ENCODE data around the gene FGF12. TPM values are rescaled to one million over a fixed set of nuclear protein-coding genes. Genes with fewer than 3 reads are reported as not detected.
"Not testable (repeated sequence)": the region's sequence is repeated elsewhere in the genome, so short reads cannot be mapped to it uniquely, and the experiment has no call there.

The FGF12 gene
- total RNA-seq, 3 donors from 2014 or later: 0.18 TPM; not detected in 2

- peaks cover 9% of the 10 kb centered on the region for H3K9me3 Mint-ChIP-seq
- no peaks in the 10 kb centered on the region for H3K27me3 Mint-ChIP-seq (ENCODE audit: low read depth)
- no peaks in the 10 kb centered on the region for H3K4me1 Mint-ChIP-seq (ENCODE audit: low read depth)
- no peaks in the 10 kb centered on the region for H3K36me3 Mint-ChIP-seq (ENCODE audit: insufficient read depth)
- DNase-seq (no peak), ATAC-seq (no peak)
- H3K4me3 Mint-ChIP-seq: no peak overlapping the region
These were observed 129.8 kb downstream of the FGF12 start for GRCh38 chr3:192597506-192597905.

DNA sequence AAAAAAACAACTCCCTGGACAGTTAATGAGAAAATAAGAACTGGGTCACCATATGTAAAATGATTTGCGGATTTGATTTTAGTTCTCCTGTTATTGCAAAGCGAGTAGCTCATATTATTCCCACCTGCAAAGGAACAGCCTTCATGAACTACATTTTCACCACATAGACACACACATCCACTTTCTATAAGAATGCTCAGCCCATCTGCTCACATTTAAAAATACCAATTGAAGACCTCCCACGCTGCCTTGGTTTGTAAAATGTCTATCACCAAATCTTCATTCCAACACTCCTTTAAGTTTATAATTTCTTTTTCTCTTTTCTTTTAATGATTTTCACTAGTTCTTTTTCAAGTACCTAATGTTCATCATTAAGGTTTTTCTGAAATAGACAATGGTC lies 148.6 kb downstream of the FGF12 start:
- Mint-ChIP-seq H3K9me3 (peaks cover 7% of the 10 kb centered on the region), H3K36me3 (ENCODE audit: insufficient read depth) (no peaks in the 10 kb centered on the region), H3K4me3 (no peak overlapping the region), H3K27me3 (ENCODE audit: low read depth) (peaks cover 3% of the 10 kb centered on the region), H3K4me1 (ENCODE audit: low read depth) (no peaks in the 10 kb centered on the region)
- ATAC-seq (no peak), DNase-seq (no peak)

GRCh38 chr3:192577811-192578210 lies 149.5 kb downstream of the FGF12 start:
- ATAC-seq (no peak), DNase-seq (no peak)
- Mint-ChIP-seq H3K4me1 (ENCODE audit: low read depth) (no peaks in the 10 kb centered on the region), H3K4me3 (no peak overlapping the region), H3K27me3 (ENCODE audit: low read depth) (peaks cover 3% of the 10 kb centered on the region), H3K36me3 (ENCODE audit: insufficient read depth) (no peaks in the 10 kb centered on the region), H3K9me3 (peaks cover 7% of the 10 kb centered on the region)

- no peaks in the 10 kb centered on the region for H3K36me3 Mint-ChIP-seq (ENCODE audit: insufficient read depth)
- H3K4me3 Mint-ChIP-seq: no peak overlapping the region
- DNase-seq (no peak), ATAC-seq (no peak)
- H3K9me3 Mint-ChIP-seq: peaks cover 7% of the 10 kb centered on the region
- no peaks in the 10 kb centered on the region for H3K4me1 Mint-ChIP-seq (ENCODE audit: low read depth)
- peaks cover 4% of the 10 kb centered on the region for H3K27me3 Mint-ChIP-seq (ENCODE audit: low read depth)
These were observed 150.1 kb downstream of the FGF12 start for GRCh38 chr3:192577271-192577670.

- H3K4me3 Mint-ChIP-seq; H3K9me3 Mint-ChIP-seq; DNase-seq; H3K36me3 Mint-ChIP-seq (ENCODE audit: insufficient read depth); ATAC-seq; H3K27me3 Mint-ChIP-seq (ENCODE audit: low read depth); H3K4me1 Mint-ChIP-seq (ENCODE audit: low read depth): not testable (repeated sequence)
These were observed 150.6 kb downstream of the FGF12 start for GRCh38 chr3:192576704-192577103.

- H3K9me3 Mint-ChIP-seq: peaks cover 7% of the 10 kb centered on the region
- H3K36me3 Mint-ChIP-seq (ENCODE audit: insufficient read depth): no peaks in the 10 kb centered on the region
- H3K4me1 Mint-ChIP-seq (ENCODE audit: low read depth): no peaks in the 10 kb centered on the region
- ATAC-seq (no peak), DNase-seq (no peak)
- H3K27me3 Mint-ChIP-seq (ENCODE audit: low read depth): peaks cover 12% of the 10 kb centered on the region
- H3K4me3 Mint-ChIP-seq: no peak overlapping the region
These were observed 151.3 kb downstream of the FGF12 start for GRCh38 chr3:192575879-192576506.

DNA sequence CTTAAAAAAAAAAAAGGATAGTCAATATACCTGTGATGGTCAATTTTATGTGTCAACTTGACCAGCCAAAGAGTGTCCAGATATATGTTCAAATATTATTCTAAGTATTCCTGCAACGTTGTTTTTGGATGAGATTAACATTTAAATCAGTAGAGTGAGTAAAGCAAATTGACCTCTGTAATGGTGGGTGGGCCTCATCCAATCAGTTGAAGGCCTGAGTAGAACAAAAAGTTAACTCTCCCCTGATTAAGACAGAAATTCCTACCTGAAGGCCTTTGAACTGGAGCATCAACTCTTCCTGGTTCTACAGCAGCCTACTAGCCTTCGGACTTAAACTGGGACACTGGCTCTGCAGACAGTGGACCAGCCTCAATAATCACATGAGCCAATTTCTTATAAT lies 154.1 kb downstream of the FGF12 start:
- Mint-ChIP-seq H3K4me1 (ENCODE audit: low read depth) (no peaks in the 10 kb centered on the region), H3K4me3 (no peak overlapping the region), H3K27me3 (ENCODE audit: low read depth) (peaks cover 19% of the 10 kb centered on the region), H3K9me3 (peaks cover 7% of the 10 kb centered on the region), H3K36me3 (ENCODE audit: insufficient read depth) (no peaks in the 10 kb centered on the region)
- DNase-seq: no peak
- ATAC-seq: no peak

DNA sequence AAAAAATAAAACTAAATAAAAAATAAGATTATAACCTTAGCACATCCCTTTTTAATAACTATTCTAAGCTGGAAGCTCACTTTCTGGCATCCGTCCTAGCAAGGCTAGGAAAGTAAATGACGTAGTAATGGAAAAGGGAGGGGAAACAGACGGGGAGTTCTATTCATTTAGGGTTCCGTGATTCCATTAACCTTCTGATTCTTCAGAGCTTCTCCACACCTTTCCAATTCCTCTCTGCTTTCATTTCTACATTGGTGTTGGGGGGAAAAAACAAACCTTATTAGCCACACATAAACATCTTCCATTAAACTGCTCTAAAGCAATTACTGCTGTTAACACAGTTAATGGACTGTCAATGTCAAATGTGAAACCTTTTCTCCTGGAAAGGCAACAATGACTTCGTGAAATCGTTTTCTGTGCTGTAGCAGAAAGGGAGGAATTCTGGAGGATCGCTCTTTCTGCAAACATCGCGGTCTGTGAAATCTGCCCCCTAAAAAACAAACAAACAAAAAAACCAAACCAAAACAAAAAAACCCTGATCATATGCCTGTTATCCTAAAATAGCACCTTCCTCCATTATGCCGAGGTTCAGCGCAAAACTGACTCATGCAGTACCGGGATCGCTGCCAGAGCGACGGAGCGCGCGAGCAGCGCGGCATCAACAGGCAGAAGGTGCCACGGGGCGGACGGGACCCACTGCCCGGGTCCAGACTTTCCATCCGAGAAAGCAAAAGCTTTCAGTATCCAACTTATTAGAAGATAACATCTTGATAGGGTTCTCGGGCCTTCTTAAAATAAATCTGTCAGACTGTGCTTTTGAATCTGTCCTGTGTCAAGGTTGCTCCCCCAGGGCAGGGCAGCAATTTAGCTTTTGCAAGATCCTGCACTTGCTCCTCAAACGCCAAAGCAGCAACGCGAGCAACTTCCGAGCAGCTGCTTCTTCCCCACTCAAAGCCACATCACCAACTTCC lies 156.2 kb downstream of the FGF12 start:
- peaks cover 3% of the 10 kb centered on the region for H3K9me3 Mint-ChIP-seq
- H3K36me3 Mint-ChIP-seq (ENCODE audit: insufficient read depth): no peaks in the 10 kb centered on the region
- H3K27me3 Mint-ChIP-seq (ENCODE audit: low read depth): peaks cover 16% of the 10 kb centered on the region
- ATAC-seq: peak in 1 of 2 donors; percentile 46
- no peak overlapping the region for H3K4me3 Mint-ChIP-seq
- H3K4me1 Mint-ChIP-seq (ENCODE audit: low read depth): no peaks in the 10 kb centered on the region
- no peak for DNase-seq

DNA sequence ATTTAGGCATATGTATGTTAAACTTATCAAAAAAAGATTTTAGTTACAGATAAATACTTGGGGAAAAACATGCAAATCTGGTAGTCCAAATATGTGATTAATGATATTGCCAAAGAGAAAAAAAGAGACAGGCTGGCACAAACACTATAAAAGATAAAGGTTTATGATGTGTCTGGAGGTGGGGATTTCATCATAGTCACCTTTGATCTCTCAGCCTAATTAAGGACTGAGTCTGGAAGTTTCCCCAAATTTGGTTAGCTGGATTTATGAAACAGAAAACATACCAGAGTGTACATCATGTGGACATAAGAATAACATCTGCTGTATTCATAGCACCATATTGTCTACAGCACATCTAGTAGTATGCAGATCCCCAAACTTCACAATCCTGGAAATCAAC lies 157.0 kb downstream of the FGF12 start:
- Mint-ChIP-seq H3K36me3 (ENCODE audit: insufficient read depth) (no peaks in the 10 kb centered on the region), H3K27me3 (ENCODE audit: low read depth) (peaks cover 16% of the 10 kb centered on the region), H3K4me1 (ENCODE audit: low read depth) (no peaks in the 10 kb centered on the region), H3K9me3 (peaks cover 3% of the 10 kb centered on the region), H3K4me3 (no peak overlapping the region)
- ATAC-seq (no peak), DNase-seq (no peak)

DNA sequence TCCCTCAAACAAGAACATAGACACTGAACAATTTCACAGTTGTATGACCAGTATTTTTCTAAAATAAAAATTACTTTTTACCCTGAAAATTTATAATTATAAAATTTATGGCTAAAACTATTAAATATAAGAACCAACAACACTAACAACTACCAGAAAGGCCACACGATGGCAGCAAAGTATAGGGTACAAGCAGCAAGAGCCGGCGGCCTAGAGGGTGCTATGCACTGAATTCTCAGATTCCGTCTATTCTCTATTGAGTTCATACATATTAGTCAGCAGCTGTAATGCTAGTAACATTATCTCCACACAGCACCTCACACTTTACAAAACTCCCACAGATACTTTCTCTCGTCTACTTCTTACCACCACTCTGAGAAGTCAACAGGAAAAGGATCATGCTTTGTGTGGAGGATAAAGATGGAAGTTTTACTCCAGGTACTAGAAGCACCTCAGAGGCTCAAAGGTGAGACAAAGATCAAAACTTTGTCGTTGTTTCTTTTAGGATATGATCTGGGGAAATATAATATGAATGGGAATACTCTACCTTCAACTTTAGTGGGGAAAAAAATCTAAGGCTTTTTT lies 160.5 kb downstream of the FGF12 start:
- DNase-seq (peak; percentile 33), ATAC-seq (peak; percentile 58 to 69)
- Mint-ChIP-seq H3K9me3 (no peaks in the 10 kb centered on the region), H3K27me3 (ENCODE audit: low read depth) (peaks cover 12% of the 10 kb centered on the region), H3K4me1 (ENCODE audit: low read depth) (no peaks in the 10 kb centered on the region), H3K4me3 (no peak overlapping the region), H3K36me3 (ENCODE audit: insufficient read depth) (no peaks in the 10 kb centered on the region)

- H3K4me1 Mint-ChIP-seq (ENCODE audit: low read depth): no peaks in the 10 kb centered on the region
- H3K36me3 Mint-ChIP-seq (ENCODE audit: insufficient read depth): no peaks in the 10 kb centered on the region
- peaks cover 4% of the 10 kb centered on the region for H3K27me3 Mint-ChIP-seq (ENCODE audit: low read depth)
- H3K4me3 Mint-ChIP-seq: no peak overlapping the region
- no peak for ATAC-seq
- no peaks in the 10 kb centered on the region for H3K9me3 Mint-ChIP-seq
- no peak for DNase-seq
These were observed 162.7 kb downstream of the FGF12 start for GRCh38 chr3:192564611-192565010.

- no peak for ATAC-seq
- Mint-ChIP-seq H3K36me3 (ENCODE audit: insufficient read depth) (no peaks in the 10 kb centered on the region), H3K4me3 (no peak overlapping the region), H3K27me3 (ENCODE audit: low read depth) (no peaks in the 10 kb centered on the region), H3K9me3 (no peaks in the 10 kb centered on the region), H3K4me1 (ENCODE audit: low read depth) (no peaks in the 10 kb centered on the region)
- DNase-seq: no peak
These were observed 163.9 kb downstream of the FGF12 start for GRCh38 chr3:192563417-192563816.

GRCh38 chr3:192553707-192554106 lies 173.6 kb downstream of the FGF12 start:
- no peak for DNase-seq
- H3K4me1 Mint-ChIP-seq (ENCODE audit: low read depth): no peaks in the 10 kb centered on the region
- no peaks in the 10 kb centered on the region for H3K36me3 Mint-ChIP-seq (ENCODE audit: insufficient read depth)

GRCh38 chr3:192550356-192550755 lies 177.0 kb downstream of the FGF12 start:
- no peak overlapping the region for H3K4me3 Mint-ChIP-seq
- DNase-seq: no peak
- H3K27me3 Mint-ChIP-seq (ENCODE audit: low read depth): peaks cover 8% of the 10 kb centered on the region
- H3K9me3 Mint-ChIP-seq: peaks cover 27% of the 10 kb centered on the region
- no peaks in the 10 kb centered on the region for H3K36me3 Mint-ChIP-seq (ENCODE audit: insufficient read depth)
- ATAC-seq: no peak
- no peaks in the 10 kb centered on the region for H3K4me1 Mint-ChIP-seq (ENCODE audit: low read depth)

More at GRCh38 chr3:192553707-192554106, 173.6 kb downstream of the FGF12 start:
- peaks cover 38% of the 10 kb centered on the region for H3K9me3 Mint-ChIP-seq
- no peak overlapping the region for H3K4me3 Mint-ChIP-seq
- peaks cover 13% of the 10 kb centered on the region for H3K27me3 Mint-ChIP-seq (ENCODE audit: low read depth)
- ATAC-seq: no peak

Data from activated T-cell treated with anti-CD3 and anti-CD28 coated beads, Interleukin-2, amount 50 U/mL, for 4 hours (primary cell).